GM21381 (cell line): Measurements from ENCODE around the gene DNAJC7.
"Not testable (repeated sequence)": the region's sequence is repeated elsewhere in the genome, so short reads cannot be mapped to it uniquely, and the experiment has no call there.

ENCODE experiments used
- ATAC-seq: cut with Tn5 transposase; IDR thresholded peaks from one replicate; pipeline ENCODE4 v1.9.1; 2021; ENCODE audit warnings: mild to moderate bottlenecking, moderate library complexity; ENCODE audit not compliant: unreplicated experiment

The DNAJC7 gene

DNA sequence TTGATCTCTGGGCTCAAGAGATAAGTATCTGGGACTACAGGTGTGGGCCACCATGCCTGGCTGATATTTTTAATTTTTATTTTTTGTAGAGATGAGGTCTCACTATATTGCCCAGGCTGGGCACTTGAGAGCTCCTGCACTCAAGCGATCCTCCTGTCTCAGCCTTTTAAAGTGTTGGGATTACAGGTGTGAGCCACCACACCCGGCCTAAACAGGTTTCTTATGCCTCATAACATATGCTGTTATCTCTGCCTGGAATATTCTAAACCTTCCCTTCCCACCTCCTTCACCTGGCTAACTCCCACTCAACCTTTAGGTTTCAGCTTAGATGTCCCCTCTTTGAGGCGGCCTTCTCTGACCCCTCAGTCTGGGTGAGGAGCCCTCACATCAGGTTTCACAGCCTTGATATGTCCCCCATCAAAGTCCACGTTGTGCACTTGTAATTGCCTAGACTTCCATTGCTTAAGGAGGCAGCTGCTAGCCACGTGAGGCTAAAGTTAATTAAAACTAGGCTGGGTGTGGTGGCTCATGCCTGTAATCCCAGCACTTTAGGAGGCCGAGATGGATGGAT is 59.3 kb downstream of the DNAJC7 start:
- no peak for ATAC-seq

DNA sequence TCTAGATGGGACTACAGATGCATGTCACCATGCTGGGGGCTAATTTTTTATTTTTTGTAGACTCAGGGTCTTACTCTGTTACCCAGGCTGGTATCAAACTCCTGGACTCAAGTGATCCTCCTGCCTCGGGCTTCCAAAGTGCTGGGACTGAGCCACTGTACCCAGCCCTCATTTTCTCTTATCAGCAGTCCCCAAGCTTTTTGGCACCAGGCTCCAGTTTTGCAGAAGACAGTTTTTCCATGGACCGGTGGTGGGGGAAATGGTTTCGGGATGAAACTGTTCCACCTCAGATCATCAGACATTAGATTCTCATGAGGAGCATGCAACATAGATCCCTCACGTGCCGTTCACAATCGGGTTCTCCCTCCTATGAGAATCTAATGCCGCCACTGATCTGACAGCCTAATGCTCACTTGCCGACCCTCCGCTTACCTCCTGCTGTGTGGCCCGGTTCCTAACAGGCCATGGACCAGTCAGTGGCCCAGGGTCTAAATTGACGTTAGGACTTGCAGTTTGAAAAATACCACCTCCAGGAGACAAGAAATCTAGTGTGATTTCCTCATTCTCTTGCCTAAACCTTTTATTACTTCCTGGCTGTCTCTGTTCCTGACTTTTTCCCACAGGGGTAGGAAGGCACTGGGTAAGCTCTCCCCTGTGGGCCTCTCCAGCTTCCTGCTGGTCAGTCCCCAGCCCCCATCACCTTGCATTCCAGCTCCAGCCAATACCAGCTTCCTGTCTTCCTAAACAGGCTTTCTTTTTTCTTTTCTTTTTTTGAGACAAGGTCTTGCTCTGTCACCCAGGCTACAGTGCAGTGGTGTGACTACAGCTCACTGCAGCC is 60.0 kb downstream of the DNAJC7 start:
- ATAC-seq: no peak

DNA sequence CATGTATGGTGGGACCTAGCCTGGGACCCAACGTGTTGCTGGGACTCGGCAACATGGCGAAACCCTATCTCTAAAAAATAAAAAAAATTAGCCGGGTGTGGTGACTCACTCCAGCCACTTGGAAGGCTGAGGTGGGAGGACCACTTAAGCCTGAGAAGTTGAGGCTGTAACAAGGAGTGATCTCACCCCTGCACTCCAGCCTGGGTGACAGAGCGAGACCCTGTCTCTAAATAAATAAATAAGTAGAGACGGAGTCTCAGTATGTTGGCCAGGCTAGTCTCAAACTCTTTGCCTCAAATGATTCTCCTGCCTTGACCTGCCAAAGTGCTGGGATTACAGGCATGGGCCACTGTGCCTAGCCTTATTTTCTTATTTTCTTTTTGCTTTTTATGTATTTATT is 60.7 kb downstream of the DNAJC7 start:
- no peak for ATAC-seq

DNA sequence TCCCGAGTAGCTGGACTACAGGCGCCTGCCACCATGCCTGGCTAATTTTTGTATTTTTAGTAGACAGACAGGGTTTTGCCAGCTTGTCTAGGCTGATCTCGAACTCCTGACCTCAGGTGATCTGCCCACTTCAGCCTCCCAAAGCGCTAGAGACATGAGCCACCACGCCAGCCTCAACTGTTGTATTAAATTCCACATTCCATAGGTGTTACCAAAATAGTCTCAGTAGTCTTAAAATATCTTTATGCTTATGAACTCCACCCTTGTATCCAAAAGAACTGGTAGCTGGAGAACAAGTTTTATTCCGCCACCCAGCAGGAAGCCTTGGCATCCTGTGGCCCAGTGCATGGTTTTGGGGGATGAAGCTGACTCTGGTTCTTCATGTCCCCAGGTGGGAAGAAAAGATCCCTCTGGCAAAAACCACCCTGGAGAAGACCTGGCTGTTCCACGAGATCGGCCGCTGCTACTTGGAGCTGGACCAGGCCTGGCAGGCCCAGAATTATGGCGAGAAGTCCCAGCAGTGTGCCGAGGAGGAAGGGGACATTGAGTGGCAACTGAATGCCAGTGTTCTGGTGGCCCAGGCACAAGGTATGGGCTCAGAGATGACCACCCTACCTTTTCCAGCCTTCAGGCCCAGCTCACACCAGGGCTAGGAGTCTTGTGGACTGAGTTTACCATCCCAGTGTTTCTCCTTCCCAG is 68.3 kb downstream of the DNAJC7 start:
- ATAC-seq: no peak

DNA sequence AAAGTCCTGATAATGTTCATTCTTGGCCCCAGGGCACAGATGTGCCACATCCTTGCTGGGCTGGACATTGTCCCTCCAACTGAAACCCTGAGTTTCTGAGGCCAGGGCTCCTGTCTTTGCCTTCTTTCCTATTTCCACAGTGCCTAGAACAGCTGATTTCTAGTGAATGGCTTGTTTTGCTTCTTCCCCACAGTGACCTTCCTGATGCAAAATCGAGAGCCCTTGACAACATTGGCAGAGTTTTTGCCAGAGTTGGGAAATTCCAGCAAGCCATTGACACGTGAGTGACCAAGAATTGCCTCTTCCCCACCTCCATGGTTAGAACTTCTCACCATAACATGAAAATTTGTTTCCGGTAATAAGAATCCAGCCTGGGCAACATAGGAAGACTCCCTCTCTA is 72.3 kb downstream of the DNAJC7 start:
- no peak for ATAC-seq

DNA sequence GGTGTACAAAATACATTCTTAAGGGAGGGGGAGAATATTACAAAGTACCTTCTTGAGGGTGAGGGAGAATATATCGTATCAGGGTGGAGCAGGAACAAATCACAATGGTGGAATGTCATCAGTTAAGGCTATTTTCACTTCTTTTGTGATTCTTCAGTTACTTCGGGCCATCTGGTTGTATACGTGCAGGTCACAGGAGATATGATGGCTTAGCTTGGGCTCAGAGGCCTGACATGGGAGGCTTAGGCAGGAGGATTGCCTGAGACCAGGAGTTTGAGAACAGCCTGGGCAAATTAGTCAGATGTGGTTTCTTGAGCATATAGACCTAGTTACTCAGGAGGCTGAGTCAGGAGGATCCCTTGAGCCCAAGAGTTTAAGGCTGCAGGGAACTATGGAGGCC is 73.7 kb downstream of the DNAJC7 start:
- ATAC-seq: no peak

DNA sequence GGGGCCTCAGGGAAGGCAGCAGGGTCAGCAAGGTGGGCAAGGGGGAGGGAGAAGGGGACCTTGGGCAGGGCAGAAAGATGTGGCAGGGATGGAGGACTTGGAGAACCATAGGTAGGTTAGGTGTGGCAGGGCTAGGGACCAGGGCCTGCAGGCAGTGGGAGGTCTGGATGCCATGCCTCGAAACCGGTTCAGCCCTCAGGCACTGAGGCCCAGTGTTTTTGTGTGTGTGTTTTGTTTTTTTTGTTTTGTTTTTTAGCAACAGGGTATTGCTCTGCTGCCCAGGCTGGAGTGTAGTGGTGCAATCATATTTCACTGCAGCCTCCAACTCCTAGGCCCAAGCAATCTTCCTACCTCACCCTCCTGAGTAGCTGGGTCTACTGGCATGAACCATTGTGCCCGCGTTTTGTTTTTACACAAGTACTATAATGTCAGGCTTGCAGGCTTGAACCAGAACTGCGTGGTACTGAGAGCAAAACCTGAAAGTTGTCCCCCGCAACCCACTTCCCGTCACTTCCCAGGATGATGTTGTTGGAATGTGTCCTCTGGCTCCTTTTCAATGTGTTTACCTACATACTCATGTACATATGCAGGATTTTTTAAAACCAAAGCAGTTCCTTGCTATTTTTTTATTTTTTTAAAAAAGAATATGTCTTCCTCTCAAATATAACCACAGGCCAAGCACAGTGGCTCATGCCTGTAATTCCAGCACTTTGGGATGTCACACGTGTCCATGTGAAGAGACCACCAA is 74.4 kb downstream of the DNAJC7 start:
- ATAC-seq: no peak

- no peak for ATAC-seq
Observed at GRCh38 chr17:41941168-41941567, 76.1 kb downstream of the DNAJC7 start.

DNA sequence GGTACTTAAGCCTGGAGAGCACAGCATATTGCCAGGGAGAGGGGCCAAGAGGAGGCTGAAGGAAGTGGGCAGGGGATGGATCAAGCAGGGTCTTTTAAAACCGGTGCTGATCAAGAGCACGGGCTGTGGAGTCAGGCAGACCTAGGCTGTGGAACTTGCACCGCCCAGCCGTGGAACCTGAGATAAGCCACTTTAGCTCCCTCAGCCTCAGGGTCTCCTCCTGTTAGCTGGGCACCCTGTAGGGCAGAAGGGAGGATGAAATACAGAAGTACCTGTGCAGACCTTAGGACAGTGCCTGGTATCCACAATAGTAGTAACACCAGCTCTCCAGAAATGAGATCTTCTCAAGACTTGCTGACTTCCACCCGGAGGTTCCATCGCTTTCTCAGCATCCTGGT is 77.5 kb downstream of the DNAJC7 start:
- no peak for ATAC-seq

DNA sequence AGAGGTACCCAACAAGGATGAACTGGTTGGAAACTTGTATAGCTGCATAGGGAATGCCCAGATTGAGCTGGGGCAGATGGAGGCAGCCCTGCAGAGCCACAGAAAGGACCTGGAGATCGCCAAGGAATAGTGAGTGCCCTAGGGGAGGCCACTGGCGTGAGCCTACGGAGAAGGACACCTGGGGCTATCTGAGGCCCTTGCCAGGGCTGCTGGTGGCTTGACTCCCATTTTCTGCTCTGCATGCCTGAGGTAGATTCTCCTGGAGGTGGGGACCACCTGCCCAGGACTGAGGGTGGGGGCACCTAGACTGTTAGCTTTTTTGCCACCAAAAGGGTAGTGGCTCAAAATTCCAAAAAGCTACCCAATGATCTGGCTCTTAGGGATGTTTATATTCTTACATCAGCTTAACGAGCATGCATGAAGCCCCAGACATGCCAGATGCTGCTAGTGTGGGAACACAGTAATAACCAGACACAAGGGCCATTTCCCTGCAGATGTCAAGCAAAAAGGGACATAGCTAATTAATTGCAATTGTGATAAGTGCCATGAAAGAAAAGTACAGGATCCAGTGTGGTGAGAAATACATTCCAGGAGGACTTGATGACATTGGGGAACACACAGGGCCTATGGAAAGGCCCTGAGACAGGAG is 78.1 kb downstream of the DNAJC7 start:
- ATAC-seq: no peak

GRCh38 chr17:41937970-41938954 is 79.0 kb downstream of the DNAJC7 start:
- ATAC-seq: no peak

DNA sequence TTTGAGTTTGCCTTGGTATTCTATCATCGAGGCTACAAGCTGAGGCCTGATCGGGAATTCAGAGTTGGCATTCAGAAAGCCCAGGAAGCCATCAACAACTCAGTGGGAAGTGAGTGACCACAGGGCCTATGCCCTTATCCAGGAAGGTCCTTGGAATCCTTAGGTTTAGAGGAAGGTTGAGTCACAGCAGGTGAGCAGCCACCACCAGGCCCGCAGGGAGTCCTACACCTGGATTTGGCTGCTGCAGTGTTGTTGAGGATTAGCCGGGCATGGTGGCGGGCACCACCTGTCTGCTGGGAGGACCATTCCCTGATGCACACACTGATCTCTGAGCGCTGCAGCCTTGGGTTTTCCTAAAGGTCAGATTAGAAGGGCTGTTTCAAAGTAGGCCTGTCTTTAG is 81.6 kb downstream of the DNAJC7 start:
- no peak for ATAC-seq

DNA sequence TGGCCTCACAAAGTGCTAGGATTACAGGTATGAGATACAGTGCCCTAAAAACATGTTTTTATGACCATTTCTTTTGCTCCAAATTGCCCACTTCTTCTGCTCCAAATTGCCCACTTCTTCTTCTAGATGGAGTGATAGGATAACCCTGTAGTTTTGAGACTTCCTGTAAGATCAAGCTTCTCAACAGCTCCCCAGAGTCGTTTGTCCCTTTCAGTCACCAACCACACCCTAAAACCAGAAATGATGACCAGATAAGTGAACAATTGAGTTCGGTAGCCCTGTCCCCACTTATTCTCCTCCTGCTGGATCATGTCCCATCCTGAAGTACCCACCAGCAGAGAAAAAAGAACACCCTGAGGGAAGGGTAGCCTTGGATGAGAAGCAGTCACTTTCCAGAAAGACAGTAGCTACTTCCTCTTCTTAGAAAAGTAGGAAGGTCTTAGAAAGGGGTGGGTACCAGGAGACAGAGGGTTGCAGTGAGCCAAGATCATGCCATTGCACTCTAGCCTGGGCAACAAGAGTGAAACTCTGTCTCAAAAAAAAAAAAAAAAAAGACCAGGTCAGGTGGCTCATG is 84.3 kb downstream of the DNAJC7 start:
- no peak for ATAC-seq

GRCh38 chr17:41931715-41932114 is 85.5 kb downstream of the DNAJC7 start:
- not testable (repeated sequence) for ATAC-seq

- ATAC-seq: not testable (repeated sequence)
Observed at GRCh38 chr17:41930833-41931156, 86.4 kb downstream of the DNAJC7 start.

GRCh38 chr17:41930009-41930832 is 87.0 kb downstream of the DNAJC7 start, which contains the start of gene ODAD4:
TSS of gene ODAD4 (plus strand) at chr17:41930617. CDS start at chr17:41930724, 107 bp downstream.
- peak; percentile 96 for ATAC-seq

- no peak for ATAC-seq
Observed at GRCh38 chr17:41928693-41929251, 88.5 kb downstream of the DNAJC7 start.
